OCI-LY3 (cell line): Measurements from ENCODE around the gene RNPEPL1.

Source experiments
- H2AFZ ChIP-seq: fragments of 200-600, 300-600 bp; shearing (Covaris generic); 2 replicates; pipeline ENCODE4 v1.6.0; 2014; ENCODE audit warnings: antibody characterized with exemption, low read depth, low read length
- H3K27ac ChIP-seq: fragments of 200-600, 300-600 bp; sonication (generic); 2 replicates; pipeline ENCODE4 v1.5.1; 2014; ENCODE audit warnings: mild to moderate bottlenecking, low read length, moderate library complexity, mixed read lengths
- H3K27me3 ChIP-seq: fragments of 200-600, 300-600 bp; sonication (generic); 2 replicates; pipeline ENCODE4 v1.6.1; 2014; ENCODE audit warnings: low read depth, low read length, mixed read lengths
- H3K36me3 ChIP-seq: fragments of 200-600, 300-600 bp; sonication (generic); replicated peaks from 2 replicates; pipeline ENCODE3; 2014; ENCODE audit warnings: low read depth, low read length, mixed read lengths
- H3K4me1 ChIP-seq: fragments of 300-600, 200-600 bp; sonication (generic); 2 replicates; pipeline ENCODE4 v1.6.1; 2014; ENCODE audit warnings: low read length, mixed read lengths
- H3K4me2 ChIP-seq: fragments of 200-600, 300-600 bp; sonication (generic); 2 replicates; pipeline ENCODE4 v1.6.1; 2014; ENCODE audit warnings: low read length, mixed read lengths
- H3K4me3 ChIP-seq: fragments of 300-600, 200-600 bp; sonication (generic); 2 replicates; pipeline ENCODE4 v1.5.1; 2014; ENCODE audit warnings: antibody characterized with exemption, mild to moderate bottlenecking, low read length, moderate library complexity
- H3K79me2 ChIP-seq: fragments of 300-600, 200-600 bp; shearing (Covaris generic); 2 replicates; pipeline ENCODE4 v1.6.1; 2014; ENCODE audit warnings: mild to moderate bottlenecking, low read length, mixed read lengths
- H3K9ac ChIP-seq: fragments of 300-600, 200-600 bp; shearing (Covaris generic); 2 replicates; pipeline ENCODE4 v1.6.0; 2014; ENCODE audit warnings: mild to moderate bottlenecking, low read length, moderate library complexity
- H3K9me3 ChIP-seq: fragments of 200-600, 300-600 bp; shearing (Covaris generic); 2 replicates; pipeline ENCODE4 v1.6.1; 2014; ENCODE audit warnings: low read length, mixed read lengths; ENCODE audit not compliant: insufficient read depth
- H4K20me1 ChIP-seq: fragments of 200-600, 300-600 bp; sonication (generic); 2 replicates; pipeline ENCODE4 v1.6.1; 2016; ENCODE audit warnings: low read length, mixed read lengths; ENCODE audit not compliant: insufficient read depth
- CTCF ChIP-seq: fragments of 200-600, 300-600 bp; sonication (generic); IDR thresholded peaks from 2 replicates; pipeline ENCODE4 v1.5.1; 2014; ENCODE audit warnings: antibody characterized with exemption, low read length, low read depth
- EZH2phosphoT487 ChIP-seq: fragments of 200-600 bp; shearing (Covaris generic); IDR thresholded peaks from 2 replicates; pipeline ENCODE4 v1.6.1; 2018; ENCODE audit warnings: antibody characterized with exemption, mixed run types, low read depth

Gene RNPEPL1

DNA sequence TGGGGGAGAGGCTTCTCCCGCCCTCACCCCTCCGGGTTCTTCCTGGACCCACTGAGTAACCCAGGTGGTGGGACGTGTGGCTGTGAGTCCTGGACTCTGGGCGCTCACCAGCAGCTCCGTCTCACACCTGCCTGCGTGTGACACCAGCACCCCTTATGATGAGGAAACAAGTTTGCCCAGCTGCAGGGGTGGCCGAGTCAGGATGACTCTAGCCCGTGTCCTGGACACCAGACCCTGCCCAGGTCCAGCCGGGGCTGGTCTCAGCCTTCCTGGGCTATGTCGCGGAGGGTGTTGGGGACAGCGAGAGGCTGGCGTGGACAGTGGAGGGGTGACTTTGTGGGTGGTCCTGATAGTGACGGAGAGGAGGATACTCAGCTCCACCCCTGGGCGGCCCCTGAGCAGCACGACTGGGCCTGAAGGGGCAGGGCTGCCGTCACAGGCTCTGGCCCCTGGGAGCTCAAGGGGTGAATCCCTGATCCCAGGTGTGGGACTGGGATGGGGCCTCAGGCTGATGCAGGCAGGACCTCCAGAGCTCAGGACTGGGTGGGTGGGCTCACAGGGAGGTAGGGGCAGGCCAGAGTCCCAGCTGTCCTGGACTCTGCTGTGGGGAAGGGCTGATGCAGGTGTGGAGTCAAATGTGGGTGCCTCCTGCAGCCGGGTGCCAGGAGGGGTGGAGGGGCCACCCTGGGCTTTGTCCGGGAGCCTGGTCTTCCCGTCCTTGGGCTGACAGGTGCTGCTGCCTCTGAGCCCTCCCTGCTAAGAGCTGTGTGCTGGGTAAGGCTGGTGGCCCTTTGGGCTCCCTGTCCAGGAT lies 60.7 kb downstream of the RNPEPL1 start:
- Histone ChIP-seq H3K4me2 (no peak overlapping the region), H2AFZ (no peak overlapping the region), H4K20me1 (no peaks in the 10 kb centered on the region), H3K27me3 (no peaks in the 10 kb centered on the region), H3K27ac (no peak overlapping the region), H3K9me3 (no peaks in the 10 kb centered on the region), H3K79me2 (no peaks in the 10 kb centered on the region), H3K4me3 (no peak overlapping the region), H3K9ac (no peak overlapping the region), H3K4me1 (peaks cover 16% of the 10 kb centered on the region), H3K36me3 (no peaks in the 10 kb centered on the region)
- TF ChIP-seq CTCF (no peak), EZH2phosphoT487 (no peak)

DNA sequence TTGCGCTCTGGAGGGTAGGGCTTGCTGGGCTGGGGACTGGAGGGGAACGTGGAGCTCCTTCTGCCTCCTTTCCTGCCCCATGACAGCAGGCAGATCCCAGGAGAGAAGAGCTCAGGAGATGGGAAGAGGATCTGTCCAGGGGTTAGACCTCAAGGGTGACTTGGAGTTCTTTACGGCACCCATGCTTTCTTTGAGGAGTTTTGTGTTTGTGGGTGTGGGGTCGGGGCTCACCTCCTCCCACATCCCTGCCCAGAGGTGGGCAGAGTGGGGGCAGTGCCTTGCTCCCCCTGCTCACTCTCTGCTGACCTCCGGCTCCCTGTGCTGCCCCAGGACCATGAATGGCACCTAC lies 61.3 kb downstream of the RNPEPL1 start:
- no peak overlapping the region for H3K9ac ChIP-seq
- H3K36me3 ChIP-seq = no peaks in the 10 kb centered on the region
- no peak overlapping the region for H3K27ac ChIP-seq
- no peak overlapping the region for H3K4me2 ChIP-seq
- no peak overlapping the region for H2AFZ ChIP-seq
- TF ChIP-seq CTCF (no peak), EZH2phosphoT487 (no peak)
- no peaks in the 10 kb centered on the region for H4K20me1 ChIP-seq
- H3K27me3 ChIP-seq = no peaks in the 10 kb centered on the region
- H3K4me3 ChIP-seq = no peak overlapping the region
- no peaks in the 10 kb centered on the region for H3K9me3 ChIP-seq
- H3K4me1 ChIP-seq = peaks cover 16% of the 10 kb centered on the region
- H3K79me2 ChIP-seq = no peaks in the 10 kb centered on the region

DNA sequence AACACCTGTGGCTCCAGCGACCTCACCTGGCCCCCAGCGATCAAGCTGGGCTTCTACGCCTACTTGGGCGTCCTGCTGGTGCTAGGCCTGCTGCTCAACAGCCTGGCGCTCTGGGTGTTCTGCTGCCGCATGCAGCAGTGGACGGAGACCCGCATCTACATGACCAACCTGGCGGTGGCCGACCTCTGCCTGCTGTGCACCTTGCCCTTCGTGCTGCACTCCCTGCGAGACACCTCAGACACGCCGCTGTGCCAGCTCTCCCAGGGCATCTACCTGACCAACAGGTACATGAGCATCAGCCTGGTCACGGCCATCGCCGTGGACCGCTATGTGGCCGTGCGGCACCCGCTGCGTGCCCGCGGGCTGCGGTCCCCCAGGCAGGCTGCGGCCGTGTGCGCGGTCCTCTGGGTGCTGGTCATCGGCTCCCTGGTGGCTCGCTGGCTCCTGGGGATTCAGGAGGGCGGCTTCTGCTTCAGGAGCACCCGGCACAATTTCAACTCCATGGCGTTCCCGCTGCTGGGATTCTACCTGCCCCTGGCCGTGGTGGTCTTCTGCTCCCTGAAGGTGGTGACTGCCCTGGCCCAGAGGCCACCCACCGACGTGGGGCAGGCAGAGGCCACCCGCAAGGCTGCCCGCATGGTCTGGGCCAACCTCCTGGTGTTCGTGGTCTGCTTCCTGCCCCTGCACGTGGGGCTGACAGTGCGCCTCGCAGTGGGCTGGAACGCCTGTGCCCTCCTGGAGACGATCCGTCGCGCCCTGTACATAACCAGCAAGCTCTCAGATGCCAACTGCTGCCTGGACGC lies 61.9 kb downstream of the RNPEPL1 start:
- Histone ChIP-seq H3K4me3 (no peak overlapping the region), H3K9me3 (no peaks in the 10 kb centered on the region), H3K4me1 (peaks cover 13% of the 10 kb centered on the region), H4K20me1 (no peaks in the 10 kb centered on the region), H3K27ac (no peak overlapping the region), H2AFZ (no peak overlapping the region), H3K4me2 (no peak overlapping the region), H3K36me3 (no peaks in the 10 kb centered on the region), H3K27me3 (no peaks in the 10 kb centered on the region), H3K79me2 (no peaks in the 10 kb centered on the region), H3K9ac (no peak overlapping the region)
- no peak for TF ChIP-seq EZH2phosphoT487
- no peak for TF ChIP-seq CTCF
